Chondrocyte (in vitro differentiated cells): ENCODE measurements around the gene PDLIM7. TPM values are rescaled to one million over a fixed set of nuclear protein-coding genes. Genes with fewer than 3 reads are reported as not detected.

Source experiments
- DNase-seq: peaks from one replicate; pipeline ENCODE4 v3.0.0; 2021; ENCODE audit warnings: mixed read lengths, low spot score
- H3K27ac Mint-ChIP-seq: one replicate; pipeline ENCODE4 v1.8.0; 2021; ENCODE audit warnings: mild to moderate bottlenecking, moderate library complexity, mixed read lengths; ENCODE audit not compliant: unreplicated experiment
- H3K27me3 Mint-ChIP-seq: 2 replicates; pipeline ENCODE4 v1.8.0; 2021; ENCODE audit warnings: low read depth, mixed read lengths
- H3K36me3 Mint-ChIP-seq: 2 replicates; pipeline ENCODE4 v1.8.0; 2021; ENCODE audit warnings: low read depth, mixed read lengths
- H3K4me1 Mint-ChIP-seq: 2 replicates; pipeline ENCODE4 v1.8.0; 2021; ENCODE audit warnings: low read depth, mild to moderate bottlenecking, mixed read lengths
- H3K4me3 Mint-ChIP-seq: one replicate; pipeline ENCODE4 v1.8.0; 2021; ENCODE audit warnings: mild to moderate bottlenecking, moderate library complexity, mixed read lengths; ENCODE audit not compliant: unreplicated experiment
- H3K9me3 Mint-ChIP-seq: 2 replicates; pipeline ENCODE4 v1.8.0; 2021; ENCODE audit warnings: low read depth, mixed read lengths
- CTCF ChIP-seq: fragments of 200-600 bp; sonication (generic); IDR thresholded peaks from 2 replicates; pipeline ENCODE4 v1.5.0; 2021; ENCODE audit warnings: antibody characterized with exemption, mild to moderate bottlenecking, moderate library complexity
- long read RNA-seq: library from polyadenylated mRNA; stranded (forward); transcript quantifications from one replicate; pipeline ENCODE4 v2.0.0, GENCODE V29; 2021
- total RNA-seq: library from RNA; stranded (reverse); gene quantifications from 3 replicates; pipeline ENCODE4 v1.2.1, GENCODE V29; 2021

The PDLIM7 gene, protein sequence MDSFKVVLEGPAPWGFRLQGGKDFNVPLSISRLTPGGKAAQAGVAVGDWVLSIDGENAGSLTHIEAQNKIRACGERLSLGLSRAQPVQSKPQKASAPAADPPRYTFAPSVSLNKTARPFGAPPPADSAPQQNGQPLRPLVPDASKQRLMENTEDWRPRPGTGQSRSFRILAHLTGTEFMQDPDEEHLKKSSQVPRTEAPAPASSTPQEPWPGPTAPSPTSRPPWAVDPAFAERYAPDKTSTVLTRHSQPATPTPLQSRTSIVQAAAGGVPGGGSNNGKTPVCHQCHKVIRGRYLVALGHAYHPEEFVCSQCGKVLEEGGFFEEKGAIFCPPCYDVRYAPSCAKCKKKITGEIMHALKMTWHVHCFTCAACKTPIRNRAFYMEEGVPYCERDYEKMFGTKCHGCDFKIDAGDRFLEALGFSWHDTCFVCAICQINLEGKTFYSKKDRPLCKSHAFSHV
- 563 to 633 TPM (median 613 TPM) in 3 replicates for total RNA-seq
- long read RNA-seq, transcript PDLIM7-212 (3 exons, 556 nt), result minor isoform, 17 of 1,211 reads
- long read RNA-seq, transcript PDLIM7-201 (8 exons, 977 nt), result minor isoform, 28 of 1,211 reads
- long read RNA-seq, transcript PDLIM7-202 (13 exons, 1,689 nt), result major isoform, 990 of 1,211 reads
- long read RNA-seq, partial matches to known transcripts, result 86 of 1,211 reads
- long read RNA-seq, other reads (novel, unspliced or antisense), result 86 of 1,211 reads

- Mint-ChIP-seq H3K36me3 (peaks cover 9% of the 10 kb centered on the region), H3K27me3 (no peaks in the 10 kb centered on the region), H3K4me3 (peak within 1 kb of the TSS; percentile 89), H3K4me1 (peaks cover 64% of the 10 kb centered on the region), H3K9me3 (no peaks in the 10 kb centered on the region), H3K27ac (peak within 1 kb of the TSS; percentile 95)
- DNase-seq, result no peak
- TF ChIP-seq CTCF, result no peak
These were observed at the start of gene PDLIM7 for GRCh38 chr5:177497292-177498012. PDLIM7 (minus strand) TSS chr5:177497604; CDS start chr5:177496512, 1,092 bp downstream.

GRCh38 chr5:177546258-177546741 is 48.9 kb upstream of the PDLIM7 start:
- H3K4me1 Mint-ChIP-seq, result peaks cover 68% of the 10 kb centered on the region
- peak overlapping the region; percentile 97 for H3K27ac Mint-ChIP-seq
- H3K36me3 Mint-ChIP-seq, result peaks cover 3% of the 10 kb centered on the region
- H3K27me3 Mint-ChIP-seq, result no peaks in the 10 kb centered on the region
- no peak overlapping the region for H3K4me3 Mint-ChIP-seq
- DNase-seq, result no peak
- peaks cover 3% of the 10 kb centered on the region for H3K9me3 Mint-ChIP-seq
- peak; percentile 57 for TF ChIP-seq CTCF

- Mint-ChIP-seq H3K4me1 (peaks cover 72% of the 10 kb centered on the region), H3K27me3 (no peaks in the 10 kb centered on the region), H3K27ac (peak overlapping the region; percentile 97), H3K4me3 (peak overlapping the region; percentile 1), H3K9me3 (peaks cover 3% of the 10 kb centered on the region), H3K36me3 (peaks cover 3% of the 10 kb centered on the region)
- no peak for TF ChIP-seq CTCF
- no peak for DNase-seq
These were observed 48.3 kb upstream of the PDLIM7 start for GRCh38 chr5:177545487-177546257.

DNA sequence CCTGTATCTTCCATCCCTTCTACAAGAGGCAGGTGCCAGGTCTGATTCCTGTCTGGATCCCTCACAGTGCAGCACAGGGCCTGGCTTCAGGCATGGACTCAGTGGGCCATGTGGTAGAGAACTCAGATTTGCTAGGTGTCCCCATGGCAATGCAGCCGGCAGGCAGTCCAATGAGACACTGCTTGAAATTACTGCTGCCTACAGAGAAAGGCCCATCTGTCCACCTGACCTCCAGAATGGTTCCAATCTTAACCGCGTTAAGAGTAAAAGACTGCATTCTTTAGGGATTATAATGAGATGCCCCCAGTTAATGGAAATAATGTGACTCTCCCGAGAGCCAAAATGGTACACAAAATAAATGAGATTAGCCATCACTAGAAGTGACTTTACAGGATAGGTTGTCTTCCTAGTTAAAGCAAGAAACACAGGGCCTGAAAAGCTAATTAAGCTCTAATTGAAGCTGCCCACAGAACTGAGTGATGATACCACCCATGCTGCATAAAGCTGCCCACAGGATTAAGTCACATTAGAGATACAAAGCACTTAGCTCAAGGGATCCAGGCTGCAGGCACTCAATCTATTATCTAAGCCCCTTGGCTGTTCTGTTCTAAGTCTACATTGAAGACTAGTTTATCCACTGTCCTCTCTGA is 45.5 kb upstream of the PDLIM7 start:
- Mint-ChIP-seq H3K36me3 (no peaks in the 10 kb centered on the region), H3K9me3 (peaks cover 3% of the 10 kb centered on the region), H3K27me3 (no peaks in the 10 kb centered on the region), H3K27ac (peak overlapping the region; percentile 34), H3K4me3 (no peak overlapping the region), H3K4me1 (peaks cover 84% of the 10 kb centered on the region)
- no peak for DNase-seq
- TF ChIP-seq CTCF, result no peak
